ENCODE results near the gene LPAR1. TPM values are rescaled to one million over a fixed set of nuclear protein-coding genes. Genes with fewer than 3 reads are reported as not detected.

Gene LPAR1
- total RNA-seq, 1 experiment from 2014 or later: not detected

- no peak for DNase-seq (ENCODE audit: low read depth, low spot score)
- in situ Hi-C loops (cut with HindIII; ENCODE audit: low pct_unique_long_range_greater_than_20kb, low sequenced_read_pairs): no loop called here
Observed at GRCh38 chr9:110979636-110980035, 58.6 kb downstream of the LPAR1 start.

- in situ Hi-C loops (cut with HindIII; ENCODE audit: low pct_unique_long_range_greater_than_20kb, low sequenced_read_pairs): no loop called here
- DNase-seq (ENCODE audit: low read depth, low spot score): no peak
Observed at GRCh38 chr9:110978516-110978915, 59.8 kb downstream of the LPAR1 start.

- in situ Hi-C loops (cut with HindIII; ENCODE audit: low pct_unique_long_range_greater_than_20kb, low sequenced_read_pairs): no loop called here
Observed at GRCh38 chr9:110977259-110977709, 61.0 kb downstream of the LPAR1 start.

GRCh38 chr9:110975969-110976368, 62.3 kb downstream of the LPAR1 start:
- no peak for DNase-seq (ENCODE audit: low read depth, low spot score)
- in situ Hi-C loops (cut with HindIII; ENCODE audit: low pct_unique_long_range_greater_than_20kb, low sequenced_read_pairs): no loop called here

More at GRCh38 chr9:110977259-110977709, 61.0 kb downstream of the LPAR1 start:
- no peak for DNase-seq (ENCODE audit: low read depth, low spot score)

- in situ Hi-C loops (cut with HindIII; ENCODE audit: low pct_unique_long_range_greater_than_20kb, low sequenced_read_pairs): no loop called here
- no peak for DNase-seq (ENCODE audit: low read depth, low spot score)
Observed at GRCh38 chr9:110975278-110975677, 63.0 kb downstream of the LPAR1 start.

GRCh38 chr9:110971705-110972104, 66.6 kb downstream of the LPAR1 start:
- in situ Hi-C loops (cut with HindIII; ENCODE audit: low pct_unique_long_range_greater_than_20kb, low sequenced_read_pairs): no loop called here
- DNase-seq (ENCODE audit: low read depth, low spot score): peak; percentile 75

- in situ Hi-C loops (cut with HindIII; ENCODE audit: low pct_unique_long_range_greater_than_20kb, low sequenced_read_pairs): no loop called here
- DNase-seq (ENCODE audit: low read depth, low spot score): peak; percentile 23
Observed at GRCh38 chr9:110971234-110971633, 67.0 kb downstream of the LPAR1 start.

GRCh38 chr9:110969971-110970386, 68.3 kb downstream of the LPAR1 start:
- peak; percentile 6 for DNase-seq (ENCODE audit: low read depth, low spot score)

GRCh38 chr9:110968096-110968495, 70.2 kb downstream of the LPAR1 start:
- in situ Hi-C loops (cut with HindIII; ENCODE audit: low pct_unique_long_range_greater_than_20kb, low sequenced_read_pairs): no loop called here
- DNase-seq (ENCODE audit: low read depth, low spot score): no peak

More at GRCh38 chr9:110969971-110970386, 68.3 kb downstream of the LPAR1 start:
- in situ Hi-C loops (cut with HindIII; ENCODE audit: low pct_unique_long_range_greater_than_20kb, low sequenced_read_pairs): no loop called here

- in situ Hi-C loops (cut with HindIII; ENCODE audit: low pct_unique_long_range_greater_than_20kb, low sequenced_read_pairs): no loop called here
- DNase-seq (ENCODE audit: low read depth, low spot score): no peak
Observed at GRCh38 chr9:110967196-110967595, 71.1 kb downstream of the LPAR1 start.

- DNase-seq (ENCODE audit: low read depth, low spot score): no peak
- in situ Hi-C loops (cut with HindIII; ENCODE audit: low pct_unique_long_range_greater_than_20kb, low sequenced_read_pairs): no loop called here
Observed at GRCh38 chr9:110960288-110960687, 78.0 kb downstream of the LPAR1 start.

GRCh38 chr9:110958847-110959246, 79.4 kb downstream of the LPAR1 start:
- in situ Hi-C loops (cut with HindIII; ENCODE audit: low pct_unique_long_range_greater_than_20kb, low sequenced_read_pairs): no loop called here
- no peak for DNase-seq (ENCODE audit: low read depth, low spot score)

- in situ Hi-C loops (cut with HindIII; ENCODE audit: low pct_unique_long_range_greater_than_20kb, low sequenced_read_pairs): no loop called here
- DNase-seq (ENCODE audit: low read depth, low spot score): no peak
Observed at GRCh38 chr9:110954822-110955291, 83.4 kb downstream of the LPAR1 start.

- in situ Hi-C loops (cut with HindIII; ENCODE audit: low pct_unique_long_range_greater_than_20kb, low sequenced_read_pairs): no loop called here
- no peak for DNase-seq (ENCODE audit: low read depth, low spot score)
Observed at GRCh38 chr9:110952540-110952859, 85.8 kb downstream of the LPAR1 start.

- no peak for DNase-seq (ENCODE audit: low read depth, low spot score)
- in situ Hi-C loops (cut with HindIII; ENCODE audit: low pct_unique_long_range_greater_than_20kb, low sequenced_read_pairs): no loop called here
Observed at GRCh38 chr9:110951805-110952539, 86.3 kb downstream of the LPAR1 start.

- in situ Hi-C loops (cut with HindIII; ENCODE audit: low pct_unique_long_range_greater_than_20kb, low sequenced_read_pairs): no loop called here
- DNase-seq (ENCODE audit: low read depth, low spot score): no peak
Observed at GRCh38 chr9:110950041-110950645, 88.1 kb downstream of the LPAR1 start.

GRCh38 chr9:110949081-110949480, 89.2 kb downstream of the LPAR1 start:
- in situ Hi-C loops (cut with HindIII; ENCODE audit: low pct_unique_long_range_greater_than_20kb, low sequenced_read_pairs): no loop called here
- DNase-seq (ENCODE audit: low read depth, low spot score): no peak

- no peak for DNase-seq (ENCODE audit: low read depth, low spot score)
- in situ Hi-C loops (cut with HindIII; ENCODE audit: low pct_unique_long_range_greater_than_20kb, low sequenced_read_pairs): no loop called here
Observed at GRCh38 chr9:110947491-110948044, 90.7 kb downstream of the LPAR1 start.

GRCh38 chr9:110942522-110942921, 95.7 kb downstream of the LPAR1 start:
- DNase-seq (ENCODE audit: low read depth, low spot score): no peak

More at GRCh38 chr9:110942522-110942921, 95.7 kb downstream of the LPAR1 start:
- in situ Hi-C loops (cut with HindIII; ENCODE audit: low pct_unique_long_range_greater_than_20kb, low sequenced_read_pairs): no loop called here

Data from SK-MEL-5 (cell line).